Epithelial cell of esophagus (primary cell): ENCODE results near the gene BRAT1.

Source experiments
- DNase-seq: peaks from one replicate; pipeline ENCODE4 v3.0.0; 2010; ENCODE audit warnings: low read depth
- H3K4me3 ChIP-seq: 2 replicates; pipeline ENCODE4 v1.5.1; 2011; ENCODE audit warnings: mild to moderate bottlenecking, low read length, control low read depth
- CTCF ChIP-seq: IDR thresholded peaks from 2 replicates; pipeline ENCODE4 v1.5.1; 2011; ENCODE audit warnings: low read depth, mild to moderate bottlenecking, low read length, control low read depth, inconsistent platforms; ENCODE audit not compliant: insufficient read depth; ENCODE audit errors: missing control alignments

Gene BRAT1

GRCh38 chr7:2598154-2598823 lies 43.0 kb upstream of the BRAT1 start:
- no peak for DNase-seq
- no peak for TF ChIP-seq CTCF
- H3K4me3 ChIP-seq = no peak overlapping the region

GRCh38 chr7:2597273-2597640 lies 41.9 kb upstream of the BRAT1 start:
- TF ChIP-seq CTCF = no peak
- DNase-seq = no peak
- no peak overlapping the region for H3K4me3 ChIP-seq

GRCh38 chr7:2596464-2597272 lies 41.3 kb upstream of the BRAT1 start:
- no peak overlapping the region for H3K4me3 ChIP-seq
- DNase-seq = no peak
- TF ChIP-seq CTCF = no peak

GRCh38 chr7:2595258-2595860 lies 40.0 kb upstream of the BRAT1 start:
- TF ChIP-seq CTCF = no peak
- DNase-seq = no peak
- no peak overlapping the region for H3K4me3 ChIP-seq

- TF ChIP-seq CTCF = no peak
- DNase-seq = no peak
- H3K4me3 ChIP-seq = no peak overlapping the region
These were observed 39.3 kb upstream of the BRAT1 start for GRCh38 chr7:2594599-2594998.

GRCh38 chr7:2593036-2593727 lies 37.9 kb upstream of the BRAT1 start:
- DNase-seq = no peak
- H3K4me3 ChIP-seq = no peak overlapping the region
- no peak for TF ChIP-seq CTCF
